Peyer's patch (tissue), 4 donors: ENCODE measurements around the gene SPIN1.

Experiments used
- POLR2A ChIP-seq, 2 donors: fragments of 450-650 bp; IDR thresholded peaks; one replicate each; pipeline ENCODE4 v1.5.1; 2017; ENCODE audit warnings: antibody characterized with exemption in 2 of 2, mild to moderate bottlenecking in 2 of 2, moderate library complexity in 2 of 2
- TF ChIP-seq, protein P1 (sequence below), 6 experiments: fragments of 450-650 bp in 4 of 6; fragments of 200-600 bp in 2 of 6; sonication (generic) in 1 of 6; IDR thresholded peaks; one replicate each; pipeline ENCODE4 v1.5.1; 2017 to 2019; ENCODE audit warnings: antibody characterized with exemption in 6 of 6, mild to moderate bottlenecking in 3 of 6, moderate library complexity in 1 of 6

DNA sequence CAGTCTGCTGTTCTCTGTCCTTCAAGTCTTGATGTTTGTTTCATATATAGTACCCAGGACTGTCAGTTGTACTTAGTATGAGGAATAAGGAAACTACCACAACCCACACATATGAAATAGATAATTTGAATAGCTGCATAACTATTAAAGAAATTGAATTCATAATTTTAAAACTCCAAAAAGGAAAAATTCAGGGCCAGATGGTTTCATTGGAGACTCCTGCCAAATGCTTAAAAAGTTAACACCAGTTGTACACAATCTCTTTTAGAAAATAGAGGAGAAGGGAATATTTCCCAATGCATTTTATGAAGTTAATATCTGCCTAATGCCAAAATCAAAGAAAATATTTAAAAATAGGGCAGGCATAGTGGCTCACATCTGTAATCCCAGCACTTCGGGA lies 24.6 kb upstream of the SPIN1 start:
- TF ChIP-seq, protein P1, sequence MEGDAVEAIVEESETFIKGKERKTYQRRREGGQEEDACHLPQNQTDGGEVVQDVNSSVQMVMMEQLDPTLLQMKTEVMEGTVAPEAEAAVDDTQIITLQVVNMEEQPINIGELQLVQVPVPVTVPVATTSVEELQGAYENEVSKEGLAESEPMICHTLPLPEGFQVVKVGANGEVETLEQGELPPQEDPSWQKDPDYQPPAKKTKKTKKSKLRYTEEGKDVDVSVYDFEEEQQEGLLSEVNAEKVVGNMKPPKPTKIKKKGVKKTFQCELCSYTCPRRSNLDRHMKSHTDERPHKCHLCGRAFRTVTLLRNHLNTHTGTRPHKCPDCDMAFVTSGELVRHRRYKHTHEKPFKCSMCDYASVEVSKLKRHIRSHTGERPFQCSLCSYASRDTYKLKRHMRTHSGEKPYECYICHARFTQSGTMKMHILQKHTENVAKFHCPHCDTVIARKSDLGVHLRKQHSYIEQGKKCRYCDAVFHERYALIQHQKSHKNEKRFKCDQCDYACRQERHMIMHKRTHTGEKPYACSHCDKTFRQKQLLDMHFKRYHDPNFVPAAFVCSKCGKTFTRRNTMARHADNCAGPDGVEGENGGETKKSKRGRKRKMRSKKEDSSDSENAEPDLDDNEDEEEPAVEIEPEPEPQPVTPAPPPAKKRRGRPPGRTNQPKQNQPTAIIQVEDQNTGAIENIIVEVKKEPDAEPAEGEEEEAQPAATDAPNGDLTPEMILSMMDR (IDR thresholded peaks at IDR 0.05) = no peak
- no peak for TF ChIP-seq POLR2A (IDR thresholded peaks at IDR 0.05)
